ENCODE data around the gene CASTOR2. TPM values are rescaled to one million over a fixed set of nuclear protein-coding genes. Genes with fewer than 3 reads are reported as not detected.
A peak's percentile ranks its signal among the peaks of the same experiment; 100 is the strongest.

CASTOR2 gene
- total and polyA plus RNA-seq, 12 donors: 0.47 to 48.4 (median 17.3) TPM

DNA sequence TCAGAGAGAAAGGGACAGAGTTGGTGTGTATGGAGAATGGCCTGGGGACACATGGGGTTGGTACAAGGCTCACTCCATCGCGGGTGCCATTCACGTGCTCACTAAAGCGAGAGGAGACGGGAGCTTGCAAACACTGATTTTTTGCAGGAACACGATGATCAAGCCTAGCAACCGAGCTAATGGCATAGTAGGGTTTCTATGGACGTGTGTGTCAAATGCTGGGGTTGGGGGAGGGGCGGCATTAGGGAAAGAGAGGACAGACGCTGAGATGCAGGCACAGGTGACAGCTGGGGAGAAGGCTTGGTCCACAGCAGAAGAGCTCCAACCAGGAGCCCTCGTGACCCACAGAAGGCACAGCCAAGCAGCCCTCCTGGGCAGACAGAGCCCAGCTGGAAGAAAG, 75.2 kb downstream of the CASTOR2 start:
- Histone ChIP-seq H3K4me3 (no peak overlapping the region), H3K27ac (no peak overlapping the region), H3K4me1 (replicated peaks in 1 of 2) (no peaks in the 10 kb centered on the region), H3K27me3 (no peaks in the 10 kb centered on the region), H3K9me3 (replicated peaks in 1 of 3) (no peaks in the 10 kb centered on the region), H3K36me3 (replicated peaks in 1 of 2) (peaks cover 0 to 20% of the 10 kb centered on the region in 2 donors)
- intact Hi-C loops (cut with DNase I): no loop called here
- no peak for DNase-seq
- 82 to 86% (median 83%) methylated on average over 11 of the region's 11 CpGs for WGBS, 4 donors
- no peak for TF ChIP-seq POLR2A (IDR thresholded peaks at IDR 0.05)
- TF ChIP-seq, protein P1, sequence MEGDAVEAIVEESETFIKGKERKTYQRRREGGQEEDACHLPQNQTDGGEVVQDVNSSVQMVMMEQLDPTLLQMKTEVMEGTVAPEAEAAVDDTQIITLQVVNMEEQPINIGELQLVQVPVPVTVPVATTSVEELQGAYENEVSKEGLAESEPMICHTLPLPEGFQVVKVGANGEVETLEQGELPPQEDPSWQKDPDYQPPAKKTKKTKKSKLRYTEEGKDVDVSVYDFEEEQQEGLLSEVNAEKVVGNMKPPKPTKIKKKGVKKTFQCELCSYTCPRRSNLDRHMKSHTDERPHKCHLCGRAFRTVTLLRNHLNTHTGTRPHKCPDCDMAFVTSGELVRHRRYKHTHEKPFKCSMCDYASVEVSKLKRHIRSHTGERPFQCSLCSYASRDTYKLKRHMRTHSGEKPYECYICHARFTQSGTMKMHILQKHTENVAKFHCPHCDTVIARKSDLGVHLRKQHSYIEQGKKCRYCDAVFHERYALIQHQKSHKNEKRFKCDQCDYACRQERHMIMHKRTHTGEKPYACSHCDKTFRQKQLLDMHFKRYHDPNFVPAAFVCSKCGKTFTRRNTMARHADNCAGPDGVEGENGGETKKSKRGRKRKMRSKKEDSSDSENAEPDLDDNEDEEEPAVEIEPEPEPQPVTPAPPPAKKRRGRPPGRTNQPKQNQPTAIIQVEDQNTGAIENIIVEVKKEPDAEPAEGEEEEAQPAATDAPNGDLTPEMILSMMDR (IDR thresholded peaks at IDR 0.05): no peak

DNA sequence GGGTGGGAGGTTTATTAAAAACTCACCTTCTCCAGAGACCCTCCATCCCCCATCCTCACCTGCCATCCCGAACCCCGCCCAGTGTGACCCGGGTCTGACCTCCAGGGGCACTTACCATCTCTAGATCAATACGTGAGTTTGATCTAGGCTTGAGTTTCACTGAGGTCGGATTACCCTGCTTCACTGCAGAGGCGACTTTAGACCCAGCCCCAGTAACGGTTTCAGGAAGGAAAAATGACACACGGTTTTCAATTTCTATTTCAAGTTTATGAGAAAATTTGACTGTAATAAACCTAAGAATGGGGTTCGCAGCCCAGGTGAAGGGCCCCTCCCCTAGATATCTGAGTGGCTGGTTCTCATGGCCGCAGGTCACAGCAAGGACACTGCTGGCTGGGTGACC, 76.0 kb downstream of the CASTOR2 start:
- peaks cover 0 to 22% of the 10 kb centered on the region in 2 donors for H3K36me3 ChIP-seq (replicated peaks in 1 of 2)
- no peak overlapping the region for H3K4me3 ChIP-seq
- DNase-seq: no peak
- no peaks in the 10 kb centered on the region for H3K9me3 ChIP-seq (replicated peaks in 1 of 3)
- TF ChIP-seq, protein P1 (IDR thresholded peaks at IDR 0.05): no peak
- no peak for TF ChIP-seq POLR2A (IDR thresholded peaks at IDR 0.05)
- no peak overlapping the region for H3K27ac ChIP-seq
- H3K27me3 ChIP-seq: no peaks in the 10 kb centered on the region
- 78 to 90% (median 85%) methylated on average over 9 to 10 of the region's 10 CpGs for WGBS, 4 donors
- H3K4me1 ChIP-seq (replicated peaks in 1 of 2): no peaks in the 10 kb centered on the region
- intact Hi-C loops (cut with DNase I): no loop called here

DNA sequence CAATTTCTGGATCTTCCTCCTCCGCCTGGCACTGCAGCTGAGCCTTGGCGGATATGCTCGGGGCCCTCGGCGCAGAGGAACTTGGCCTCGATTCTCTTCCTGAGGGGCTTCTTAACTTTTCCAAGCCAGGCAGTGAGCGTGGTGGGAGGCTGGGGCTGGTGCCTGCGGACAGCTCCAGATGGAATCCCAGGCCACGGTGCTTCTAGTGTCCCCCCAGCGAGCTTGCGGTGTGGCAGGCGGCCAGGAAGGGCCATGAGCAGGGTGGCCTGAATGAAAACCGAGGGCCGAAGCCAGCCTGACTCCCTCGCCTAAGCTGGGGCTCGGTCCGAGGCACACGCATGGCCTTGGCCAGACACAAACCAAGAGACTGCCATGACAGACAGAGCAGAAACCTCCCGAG, 77.8 kb downstream of the CASTOR2 start:
- Histone ChIP-seq H3K36me3 (replicated peaks in 1 of 2) (peaks cover 0 to 22% of the 10 kb centered on the region in 2 donors), H3K9me3 (replicated peaks in 1 of 3) (no peaks in the 10 kb centered on the region), H3K27ac (peak overlapping the region in 2 of 5 donors; percentile 21 to 53), H3K4me1 (replicated peaks in 1 of 2) (peaks cover 0 to 3% of the 10 kb centered on the region in 2 donors), H3K4me3 (no peak overlapping the region), H3K27me3 (no peaks in the 10 kb centered on the region)
- DNase-seq: peak in 3 of 7 donors; percentile 15 to 40 (median 28)
- WGBS, 4 donors: 63 to 84% (median 77%) methylated on average over 8 to 19 of the region's 19 CpGs
- intact Hi-C loops (cut with DNase I): no loop called here
- TF ChIP-seq, protein P1 (IDR thresholded peaks at IDR 0.05): no peak
- TF ChIP-seq POLR2A (IDR thresholded peaks at IDR 0.05): no peak

DNA sequence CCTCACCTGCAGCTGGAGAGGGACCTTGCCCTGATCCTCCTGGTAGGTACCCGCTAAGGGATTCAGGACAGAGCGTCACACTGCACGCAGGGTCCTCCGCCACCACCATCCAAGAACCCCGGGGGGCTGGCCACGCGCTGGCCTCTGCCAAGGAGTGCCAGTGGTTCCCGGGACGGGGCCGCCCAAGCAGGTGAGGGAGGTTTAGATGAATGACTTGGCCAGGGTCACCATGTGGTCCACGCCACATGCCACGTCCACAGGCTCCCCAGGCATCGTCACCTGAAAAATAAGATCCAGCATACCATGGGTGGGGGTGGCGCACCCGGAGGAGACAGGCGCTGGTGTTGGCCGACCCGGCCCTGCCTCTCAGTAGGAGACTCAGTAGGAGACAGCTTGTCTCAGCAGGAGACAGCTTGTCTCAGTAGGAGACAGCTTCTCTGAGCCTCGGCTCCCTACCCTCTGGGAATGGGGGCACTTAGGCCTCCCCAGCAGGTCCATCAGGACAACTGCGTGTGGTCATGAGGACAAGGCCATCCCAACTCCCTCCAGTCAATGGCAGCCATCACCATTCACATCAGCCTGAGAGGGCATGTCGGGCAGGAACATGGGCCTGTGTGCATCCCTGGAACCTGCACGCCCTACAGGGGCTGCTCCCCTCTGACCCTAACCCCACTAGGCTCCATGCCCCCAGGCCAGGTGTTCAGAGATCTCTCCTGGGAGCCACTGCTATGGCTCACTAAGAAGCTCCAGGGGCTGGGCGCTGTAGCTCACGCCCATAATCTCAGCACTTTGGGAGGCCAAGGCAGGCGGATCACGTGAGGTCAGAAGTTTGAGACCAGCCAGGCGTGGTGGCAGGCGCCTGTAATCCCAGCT, 78.6 kb downstream of the CASTOR2 start:
- intact Hi-C loops (cut with DNase I): no loop called here
- H3K27ac ChIP-seq: peak overlapping the region in 1 of 5 donors; percentile 53

More for the DNA sequence above, 78.6 kb downstream of the CASTOR2 start:
- peaks cover 0 to 3% of the 10 kb centered on the region in 2 donors for H3K4me1 ChIP-seq (replicated peaks in 1 of 2)
- 96 to 100% (median 96%) methylated on average over 6 to 28 of the region's 28 CpGs for WGBS, 4 donors
- H3K27me3 ChIP-seq: no peaks in the 10 kb centered on the region
- H3K36me3 ChIP-seq (replicated peaks in 1 of 2): peaks cover 0 to 22% of the 10 kb centered on the region in 2 donors
- no peak for DNase-seq
- no peak overlapping the region for H3K4me3 ChIP-seq
- no peaks in the 10 kb centered on the region for H3K9me3 ChIP-seq (replicated peaks in 1 of 3)
- TF ChIP-seq, protein P1 (IDR thresholded peaks at IDR 0.05): no peak
- no peak for TF ChIP-seq POLR2A (IDR thresholded peaks at IDR 0.05)

Data from adrenal gland (tissue), 12 donors.